Hepatocyte (in vitro differentiated cells): ENCODE data around the gene PDGFA.

ENCODE experiments used
- CTCF ChIP-seq: fragments of 200-600 bp; sonication (generic); IDR thresholded peaks from 2 replicates; pipeline ENCODE4 v1.5.1; 2016; ENCODE audit warnings: antibody characterized with exemption, mild to moderate bottlenecking; ENCODE audit not compliant: poor library complexity
- EZH2 ChIP-seq: fragments of 200-600 bp; sonication (generic); IDR thresholded peaks from 2 replicates; pipeline ENCODE4 v1.6.1; 2016; ENCODE audit warnings: antibody characterized with exemption, mild to moderate bottlenecking, borderline replicate concordance
- EZH2phosphoT487 ChIP-seq: fragments of 200-600 bp; sonication (generic); IDR thresholded peaks from one replicate; pipeline ENCODE4 v1.6.1; 2018; ENCODE audit warnings: antibody characterized with exemption, mild to moderate bottlenecking, low read depth, moderate library complexity; ENCODE audit not compliant: unreplicated experiment, severe bottlenecking

GRCh38 chr7:528451-528850, 8.8 kb upstream of the PDGFA start:
- no peak for TF ChIP-seq CTCF
- no peak for TF ChIP-seq EZH2
- no peak for TF ChIP-seq EZH2phosphoT487
